Stimulated activated CD8-positive, alpha-beta memory T cell treated with anti-CD3 and anti-CD28 coated beads, Interleukin-4, amount 100 ng/mL, for 48 hours (primary cell): ENCODE data around the gene BMPR1B.

ENCODE experiments used
- DNase-seq: peaks from one replicate; pipeline ENCODE4 v3.0.0-alpha.2; 2020

The BMPR1B gene

DNA sequence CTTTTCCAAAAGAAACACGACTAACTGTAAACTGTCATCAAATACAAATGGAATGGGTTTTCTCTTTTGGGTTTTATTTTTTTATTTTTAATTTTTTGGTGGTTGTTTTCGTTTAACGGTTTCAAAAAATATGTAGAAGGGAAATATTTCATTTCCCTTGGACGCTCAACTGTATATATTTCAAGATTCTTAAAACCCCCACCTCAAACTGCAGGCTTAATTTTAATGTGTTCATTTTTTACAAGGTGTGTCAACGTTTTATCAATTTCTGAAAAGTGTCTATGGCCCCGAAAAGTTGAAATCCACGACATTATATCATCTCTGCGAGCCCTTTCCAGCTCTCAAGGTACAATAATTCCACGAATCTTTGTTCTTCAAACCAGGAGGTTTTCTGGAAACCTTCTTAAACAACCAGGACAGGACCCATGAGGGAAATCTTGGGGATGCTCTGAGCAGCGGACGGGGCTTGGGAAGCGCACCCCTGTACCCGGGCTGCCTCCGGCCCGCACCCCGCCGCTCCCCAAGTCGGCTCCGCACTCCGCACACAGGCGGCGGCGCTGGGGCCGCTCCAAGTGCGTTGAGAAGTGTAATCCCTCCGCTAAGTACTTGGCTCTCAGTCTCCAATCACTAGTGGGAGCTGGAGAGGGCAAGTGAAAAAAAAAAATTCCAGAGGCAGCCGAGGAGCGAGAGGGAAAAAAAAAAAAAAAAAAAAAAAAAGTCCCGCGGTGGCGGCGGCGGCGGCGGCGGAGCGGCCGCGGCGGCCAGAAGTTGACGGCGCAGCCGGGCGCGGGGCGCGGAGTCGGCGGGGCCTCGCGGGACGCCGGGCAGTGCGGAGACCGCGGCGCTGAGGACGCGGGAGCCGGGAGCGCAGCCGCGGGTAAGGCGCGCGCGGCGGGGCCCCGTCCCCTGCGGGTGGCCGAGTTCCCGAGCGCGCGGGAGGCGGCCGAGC lies at the start of gene BMPR1B:
Gene BMPR1B, plus strand, starts transcription at position 764 of the 949 bp plus-strand sequence. CDS start 346,470 bp downstream, outside the sequence.
- no peak for DNase-seq

DNA sequence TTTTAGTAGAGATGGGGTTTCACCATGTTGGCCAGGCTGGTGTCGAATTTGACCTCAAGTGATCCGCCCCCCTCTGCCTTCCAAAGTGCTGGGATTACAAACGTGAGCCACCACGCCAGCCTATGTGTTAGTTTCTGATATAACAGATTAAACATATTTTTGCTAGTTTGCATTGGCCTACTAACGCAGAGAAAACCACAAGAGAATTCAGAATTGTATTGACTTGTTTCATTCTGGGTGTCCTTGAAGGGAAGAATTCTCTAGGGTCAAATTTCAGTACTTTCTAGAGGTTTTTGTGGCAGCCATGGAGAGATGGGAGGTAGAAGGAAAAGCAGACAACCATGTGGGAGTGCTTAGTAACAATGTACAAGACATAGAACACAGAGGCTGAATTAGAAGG lies 46.1 kb upstream of the BMPR1B start:
- DNase-seq: no peak

GRCh38 chr4:94714365-94715160 lies 43.2 kb upstream of the BMPR1B start:
- no peak for DNase-seq

GRCh38 chr4:94715726-94716125 lies 42.0 kb upstream of the BMPR1B start:
- no peak for DNase-seq

GRCh38 chr4:94721310-94721709 lies 36.4 kb upstream of the BMPR1B start:
- no peak for DNase-seq

- DNase-seq: no peak
These were observed 35.5 kb upstream of the BMPR1B start for GRCh38 chr4:94722270-94722669.

DNA sequence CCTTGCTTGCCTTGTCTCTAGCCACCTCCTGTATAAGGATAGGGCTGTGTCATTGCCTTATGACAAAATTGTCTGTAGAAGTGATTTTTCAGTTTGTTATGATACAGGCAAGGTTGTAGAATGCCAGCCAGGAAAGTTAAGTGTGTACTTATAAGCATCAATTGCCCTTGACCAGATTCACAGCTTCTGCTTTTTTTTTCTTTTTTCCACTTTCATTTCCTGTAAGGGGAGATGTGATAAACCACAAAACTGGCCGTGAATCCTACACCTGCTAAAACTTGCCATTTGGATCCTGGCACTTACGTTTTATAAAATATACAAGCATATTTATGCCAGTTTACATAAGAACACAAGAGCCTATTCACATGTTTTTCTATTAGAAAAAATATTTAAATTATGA lies 35.0 kb upstream of the BMPR1B start:
- DNase-seq: no peak

DNA sequence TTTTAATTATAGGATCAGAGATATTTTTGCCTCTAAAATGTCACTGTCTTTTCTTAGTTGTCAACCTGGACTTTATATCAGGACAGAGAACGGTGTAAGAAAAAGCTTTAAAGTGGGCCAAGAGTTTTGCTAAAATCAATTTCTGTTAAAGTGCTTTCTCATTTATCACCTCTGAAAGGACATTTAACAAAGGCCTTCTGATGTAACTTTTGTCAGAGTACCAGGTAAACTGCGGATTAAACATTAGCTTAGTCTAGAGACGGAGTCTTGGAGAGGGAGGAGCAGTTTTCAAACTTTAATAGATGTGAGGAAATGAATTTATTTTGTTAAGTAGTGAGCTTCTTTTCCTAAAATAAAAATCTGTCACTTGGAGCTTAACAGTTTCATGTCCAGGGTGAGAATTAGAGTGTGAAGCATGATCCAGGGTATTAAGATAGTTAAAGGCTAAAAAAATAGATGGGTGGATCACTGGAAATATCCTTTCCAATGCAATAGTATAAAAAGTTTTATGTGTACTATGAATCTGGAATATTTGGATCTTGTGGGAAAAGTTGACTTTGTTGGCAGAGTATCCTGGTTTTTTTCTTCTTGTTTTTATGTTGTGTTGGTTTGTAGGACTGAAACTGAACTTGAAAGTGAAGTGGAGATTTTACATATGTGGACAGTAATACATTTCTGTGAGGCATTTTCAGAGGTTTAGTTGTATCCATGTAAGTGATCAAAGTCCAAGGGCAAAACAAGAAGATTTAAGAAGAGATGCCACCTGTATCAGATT lies 33.6 kb upstream of the BMPR1B start:
- DNase-seq: no peak

DNA sequence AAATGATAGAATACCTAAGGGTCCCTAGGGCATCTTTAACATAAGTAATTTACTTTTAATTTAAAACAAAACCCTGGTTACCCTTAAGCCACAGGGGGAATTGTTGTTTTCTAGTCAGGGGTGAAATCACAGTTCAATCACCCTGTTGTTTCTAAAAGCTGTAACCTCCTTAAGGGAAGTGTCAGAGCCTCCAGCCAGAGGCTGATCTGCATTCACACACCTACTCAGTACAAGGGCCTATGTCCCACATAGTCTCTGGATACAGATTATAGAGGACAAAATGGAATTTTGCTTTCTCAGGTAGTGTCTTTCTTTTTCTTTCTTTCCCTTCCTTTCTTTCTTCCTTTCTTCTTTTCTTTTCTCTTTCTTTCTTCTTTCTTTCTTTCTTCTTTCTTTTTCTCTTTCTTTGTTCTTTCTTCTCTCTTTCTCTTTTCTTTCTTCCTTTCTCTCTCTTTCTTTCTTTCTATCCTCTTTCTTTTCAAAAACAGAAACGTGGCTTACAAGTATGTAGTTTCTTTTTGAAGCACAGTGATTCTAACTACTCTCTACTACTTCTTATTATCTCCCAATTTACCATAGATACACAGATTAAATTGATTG lies 31.1 kb upstream of the BMPR1B start:
- no peak for DNase-seq

- no peak for DNase-seq
These were observed 29.5 kb upstream of the BMPR1B start for GRCh38 chr4:94728056-94728766.

DNA sequence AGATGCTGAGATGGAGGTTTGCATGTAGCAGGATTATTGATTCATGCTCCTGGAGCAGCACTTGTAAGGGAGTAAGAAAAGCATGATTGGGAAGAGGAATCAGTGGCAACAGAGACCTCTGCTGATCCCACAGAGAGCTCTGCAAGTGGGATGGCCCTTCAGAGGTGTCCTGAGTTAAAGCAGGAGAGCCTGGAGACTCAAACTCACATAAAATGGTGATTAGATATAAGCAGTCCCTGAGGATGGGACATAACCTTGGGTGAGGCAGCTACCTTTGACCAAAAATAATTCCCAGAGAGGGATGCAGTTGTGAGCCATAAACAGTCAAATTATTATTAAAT lies 25.4 kb upstream of the BMPR1B start:
- no peak for DNase-seq

DNA sequence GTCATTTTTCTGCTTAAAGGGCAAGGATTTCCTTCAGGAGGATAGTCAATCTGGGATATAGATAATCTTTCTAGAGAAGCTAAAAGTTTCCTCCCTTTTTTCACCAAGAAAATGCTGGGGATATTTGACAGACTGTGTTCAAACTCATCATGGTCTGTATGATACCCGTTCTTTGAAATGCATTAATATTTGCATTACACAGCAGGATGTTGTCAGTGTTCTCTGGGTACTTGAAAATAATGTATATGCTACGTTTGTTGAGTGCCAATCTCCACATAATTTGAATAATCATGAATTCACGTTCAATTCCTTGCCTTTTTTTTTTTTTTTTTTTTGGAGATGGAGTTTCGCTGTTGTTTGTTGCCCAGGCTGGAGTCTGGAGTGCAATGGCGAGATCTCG lies 18.0 kb upstream of the BMPR1B start:
- DNase-seq: no peak

GRCh38 chr4:94741304-94741703 lies 16.5 kb upstream of the BMPR1B start:
- DNase-seq: no peak

DNA sequence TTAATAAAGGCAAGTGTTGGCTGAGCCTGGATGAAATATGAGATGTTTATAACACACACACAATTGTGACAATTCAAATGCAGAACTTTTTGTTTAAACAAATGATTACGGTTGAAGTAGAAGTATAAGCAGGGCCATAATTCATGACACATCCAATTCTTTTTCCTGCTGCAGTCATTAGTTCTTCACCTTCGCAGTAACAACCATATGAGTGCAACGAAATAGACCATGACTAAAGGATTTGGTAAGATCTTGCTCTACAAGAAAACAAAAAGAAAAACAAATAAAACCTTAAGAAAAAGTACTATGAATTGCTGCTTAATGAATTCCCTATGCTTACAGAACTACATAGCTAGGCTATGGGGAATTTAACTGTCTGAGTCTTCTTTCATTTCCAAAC lies 13.9 kb upstream of the BMPR1B start:
- no peak for DNase-seq

DNA sequence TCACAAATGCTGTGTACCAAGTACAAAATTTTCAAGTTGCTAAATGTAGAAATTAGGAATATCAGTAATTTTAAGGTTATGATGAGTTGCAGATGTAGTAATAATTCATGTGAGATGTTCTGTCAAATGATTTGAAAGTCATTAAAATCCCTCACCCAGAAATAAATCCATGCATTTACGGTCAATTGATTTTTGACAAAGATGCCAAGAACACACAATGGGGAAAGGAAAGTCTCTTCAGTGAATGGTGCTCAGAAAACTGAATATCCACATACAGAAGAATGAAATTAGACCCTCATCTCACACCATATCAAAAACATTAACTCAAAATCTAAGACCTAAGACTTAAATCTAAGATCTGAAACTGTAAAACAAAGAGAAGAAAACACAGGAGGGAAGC lies 12.9 kb upstream of the BMPR1B start:
- no peak for DNase-seq

DNA sequence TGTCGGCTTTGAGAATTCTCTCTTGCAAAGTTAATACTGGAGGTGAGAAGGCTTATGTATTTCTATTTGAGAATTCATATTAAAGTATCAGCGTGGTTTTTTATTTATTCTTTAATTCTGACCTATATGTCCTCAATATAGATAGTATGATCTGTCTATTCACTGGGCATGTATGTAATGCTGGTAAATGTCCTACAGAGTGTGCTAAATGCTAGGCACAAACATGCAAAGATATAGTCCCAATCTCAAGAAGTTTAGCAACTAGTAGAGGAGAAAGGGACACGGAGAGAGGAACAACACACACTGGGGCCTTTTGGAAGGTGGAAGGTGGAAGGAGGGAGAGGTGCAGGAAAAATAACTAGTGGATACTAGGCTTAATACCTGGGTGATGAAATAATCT lies 11.0 kb upstream of the BMPR1B start:
- no peak for DNase-seq

DNA sequence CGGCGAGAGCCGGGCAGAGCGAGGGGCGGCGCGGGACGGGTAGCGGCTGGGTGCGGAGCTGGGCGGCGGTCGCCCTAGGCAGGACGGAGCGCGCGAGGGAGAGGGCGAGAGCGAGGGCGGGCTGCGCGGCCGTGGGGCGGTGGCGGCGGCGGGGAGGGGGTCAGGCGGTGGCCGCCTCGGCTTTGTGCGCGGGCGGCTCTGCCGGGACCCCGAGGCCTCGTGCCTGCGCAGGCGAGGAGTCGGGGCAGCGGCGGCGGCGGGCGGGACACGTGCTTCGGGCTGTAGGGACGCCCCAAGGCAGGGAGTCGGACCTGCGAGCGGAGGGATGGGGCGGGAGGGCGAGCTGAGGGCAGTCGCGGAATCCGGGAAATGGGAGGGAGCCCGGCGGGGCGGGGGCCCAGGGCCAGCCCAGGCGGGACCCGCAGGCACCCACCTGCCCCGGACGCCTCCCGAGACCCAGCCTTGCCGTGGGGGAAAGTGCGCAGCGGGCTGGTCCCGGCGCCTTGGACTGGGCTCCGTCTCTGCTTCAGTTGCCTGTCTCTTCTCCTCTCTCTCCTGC lies 465 bp downstream of the BMPR1B start:
- peak; percentile 31 for DNase-seq

- no peak for DNase-seq
These were observed 1.1 kb downstream of the BMPR1B start for GRCh38 chr4:94758700-94759399.

DNA sequence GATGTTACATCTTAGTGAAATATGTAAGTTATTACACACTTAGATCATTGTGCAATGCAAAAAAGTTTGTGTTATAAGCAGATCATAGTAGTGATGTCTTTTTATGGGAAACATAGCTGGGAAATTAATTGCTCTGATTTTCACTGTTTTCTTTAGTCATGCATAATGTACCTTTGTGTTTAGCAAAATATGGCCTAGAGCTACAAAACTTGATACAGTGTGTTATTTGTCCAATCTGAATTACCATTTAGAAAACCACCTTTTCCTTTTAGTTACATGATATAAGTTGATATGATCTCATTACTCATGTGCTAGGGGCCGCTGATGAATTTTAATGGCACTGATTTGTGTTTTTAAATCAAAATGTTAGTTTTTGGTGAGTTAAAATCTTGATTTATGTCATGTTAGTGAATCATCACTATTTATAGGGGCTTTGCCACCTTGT lies 2.0 kb downstream of the BMPR1B start:
- DNase-seq: no peak

GRCh38 chr4:94762326-94762725 lies 4.6 kb downstream of the BMPR1B start:
- DNase-seq: no peak

DNA sequence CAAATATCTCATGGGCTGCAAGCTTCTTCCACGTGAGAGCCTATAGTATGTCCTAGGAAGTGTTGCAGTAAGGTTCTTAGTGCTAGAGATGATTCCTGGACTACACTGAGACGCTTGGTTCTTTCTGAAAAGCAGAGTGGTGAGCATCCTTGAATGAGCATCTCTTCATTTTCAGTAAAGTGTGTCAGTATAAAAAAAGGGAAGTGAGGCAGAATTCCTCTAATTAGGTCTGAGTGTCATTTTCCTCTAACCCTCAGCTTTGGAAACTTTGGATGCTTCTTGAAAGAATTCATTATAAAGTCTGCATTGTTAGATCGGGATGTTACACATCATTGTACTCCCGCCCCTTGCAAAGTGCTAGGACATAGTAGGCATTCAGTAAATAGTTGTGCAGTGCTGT lies 5.2 kb downstream of the BMPR1B start:
- DNase-seq: no peak
